ENCODE results near the gene MRGPRD. TPM values are rescaled to one million over a fixed set of nuclear protein-coding genes. Genes with fewer than 3 reads are reported as not detected.
A peak's percentile ranks its signal among the peaks of the same experiment; 100 is the strongest.

Gene MRGPRD
- total RNA-seq, 4 donors from 2014 or later: not detected

- H3K4me3 ChIP-seq (ENCODE audit: low read depth, poor library complexity, severe bottlenecking): no peak overlapping the region
- intact Hi-C loops (cut with DNase I; ENCODE audit: low total_unique reads): no loop called here
- WGBS, 2 donors: 85 to 92% methylated on average over 17 to 19 of the region's 19 CpGs
- no peak for TF ChIP-seq CTCF (IDR thresholded peaks at IDR 0.05)
- DNase-seq (ENCODE audit: low spot score in 2 of 2): peak in 1 of 2 donors; percentile 81
Observed at GRCh38 chr11:68997124-68997994, 16.6 kb upstream of the MRGPRD start.

GRCh38 chr11:68996376-68997123 is 15.8 kb upstream of the MRGPRD start:
- no peak overlapping the region for H3K4me3 ChIP-seq (ENCODE audit: low read depth, poor library complexity, severe bottlenecking)
- peak in 1 of 2 donors; percentile 76 for DNase-seq (ENCODE audit: low spot score in 2 of 2)
- intact Hi-C loops (cut with DNase I; ENCODE audit: low total_unique reads): no loop called here
- TF ChIP-seq CTCF (IDR thresholded peaks at IDR 0.05) (no peak), POLR2A (IDR thresholded peaks at IDR 0.05) (no peak)
- WGBS, 2 donors: 96 to 97% methylated on average over 23 to 24 of the region's 24 CpGs

GRCh38 chr11:68994894-68995285 is 14.1 kb upstream of the MRGPRD start:
- DNase-seq (ENCODE audit: low spot score in 2 of 2): no peak
- intact Hi-C loops (cut with DNase I; ENCODE audit: low total_unique reads): no loop called here
- WGBS, 2 donors: 77 to 82% methylated on average over 6 of the region's 6 CpGs

GRCh38 chr11:68994161-68994893 is 13.5 kb upstream of the MRGPRD start:
- TF ChIP-seq CTCF (IDR thresholded peaks at IDR 0.05) (no peak), POLR2A (IDR thresholded peaks at IDR 0.05) (no peak)
- H3K4me3 ChIP-seq (ENCODE audit: low read depth, poor library complexity, severe bottlenecking): no peak overlapping the region
- peak in 1 of 2 donors; percentile 76 for DNase-seq (ENCODE audit: low spot score in 2 of 2)
- WGBS, 2 donors: 87 to 91% methylated on average over 25 to 28 of the region's 28 CpGs
- intact Hi-C loops (cut with DNase I; ENCODE audit: low total_unique reads): no loop called here

More at GRCh38 chr11:68994894-68995285, 14.1 kb upstream of the MRGPRD start:
- no peak overlapping the region for H3K4me3 ChIP-seq (ENCODE audit: low read depth, poor library complexity, severe bottlenecking)
- TF ChIP-seq CTCF (IDR thresholded peaks at IDR 0.05): no peak
- TF ChIP-seq POLR2A (IDR thresholded peaks at IDR 0.05): no peak

GRCh38 chr11:68993546-68993945 is 12.8 kb upstream of the MRGPRD start:
- intact Hi-C loops (cut with DNase I; ENCODE audit: low total_unique reads): no loop called here
- no peak overlapping the region for H3K4me3 ChIP-seq (ENCODE audit: low read depth, poor library complexity, severe bottlenecking)
- 80 to 82% methylated on average over 7 of the region's 7 CpGs for WGBS, 2 donors
- TF ChIP-seq CTCF (IDR thresholded peaks at IDR 0.05) (no peak), POLR2A (IDR thresholded peaks at IDR 0.05) (no peak)
- no peak for DNase-seq (ENCODE audit: low spot score in 2 of 2)
